GM12872 (cell line): ENCODE results near the gene ACP1.

Experiments used
- CTCF ChIP-seq: IDR thresholded peaks from 3 replicates; pipeline ENCODE4 v1.5.1; 2011; ENCODE audit warnings: low read depth, mild to moderate bottlenecking, low read length, moderate library complexity; ENCODE audit not compliant: insufficient read depth

Gene ACP1

DNA sequence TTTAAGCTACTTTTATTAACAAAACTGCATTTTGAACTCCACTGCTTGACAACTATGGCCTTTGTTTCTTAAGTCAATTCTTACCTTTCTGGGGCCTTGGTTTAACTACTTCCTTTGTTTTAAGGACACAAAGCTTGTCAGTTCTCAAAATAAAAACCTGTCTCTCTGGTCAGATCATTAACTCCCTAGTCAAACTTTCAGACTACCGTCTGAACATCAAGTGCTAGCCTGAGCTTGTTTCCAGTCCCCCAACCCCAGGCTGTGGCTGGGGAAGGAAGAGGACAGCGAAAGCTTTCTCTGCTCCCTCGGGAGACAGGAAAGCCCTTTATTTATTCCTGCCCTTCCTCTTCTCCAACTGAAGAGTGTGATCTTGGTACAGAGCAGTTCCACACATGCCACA is 2.6 kb upstream of the ACP1 start:
- TF ChIP-seq CTCF, result no peak

- TF ChIP-seq CTCF, result no peak
These were observed 1.6 kb upstream of the ACP1 start for GRCh38 chr2:263022-263738.

GRCh38 chr2:263774-264492 is 814 bp upstream of the ACP1 start, which contains the start of gene SH3YL1:
TSS of gene SH3YL1 (minus strand) at chr2:264032. CDS start at chr2:263984, 48 bp downstream.
- TF ChIP-seq CTCF, result no peak

GRCh38 chr2:268323-268722 is 3.6 kb downstream of the ACP1 start:
- TF ChIP-seq CTCF, result no peak

GRCh38 chr2:269356-270030 is 4.7 kb downstream of the ACP1 start:
- no peak for TF ChIP-seq CTCF

- no peak for TF ChIP-seq CTCF
These were observed 6.1 kb downstream of the ACP1 start for GRCh38 chr2:270861-271260.

- no peak for TF ChIP-seq CTCF
These were observed 7.2 kb downstream of the ACP1 start for GRCh38 chr2:271917-272316.
